Activated T-cell treated with anti-CD3 and anti-CD28 coated beads, Interleukin-2, amount 50 U/mL, for 1 hour (primary cell): Measurements from ENCODE around the gene CCDC191.

ENCODE experiments used
- DNase-seq: peaks from one replicate; pipeline ENCODE4 v3.0.0-alpha.2; 2020

CCDC191 gene

GRCh38 chr3:113952921-113953320, 103.4 kb downstream of the CCDC191 start:
- no peak for DNase-seq

- DNase-seq, result peak; percentile 52
Measured at GRCh38 chr3:113948015-113948917, 108.1 kb downstream of the CCDC191 start.

- peak; percentile 81 for DNase-seq
Measured at GRCh38 chr3:113947372-113948014, 108.8 kb downstream of the CCDC191 start, which contains the start of gene ZDHHC23. Gene ZDHHC23, plus strand, starts transcription at chr3:113948013. Its CDS starts 790 bp downstream, at chr3:113948803.

- DNase-seq, result no peak
Measured at GRCh38 chr3:113946831-113947230, 109.5 kb downstream of the CCDC191 start.

- DNase-seq, result no peak
Measured at GRCh38 chr3:113927556-113927955, 128.8 kb downstream of the CCDC191 start.

- no peak for DNase-seq
Measured at GRCh38 chr3:113914646-113915045, 141.7 kb downstream of the CCDC191 start.
